Renal cortex interstitium (tissue), 11 donors: ENCODE results near the gene OSBPL10. TPM values are rescaled to one million over a fixed set of nuclear protein-coding genes. Genes with fewer than 3 reads are reported as not detected.
A peak's percentile ranks its signal among the peaks of the same experiment; 100 is the strongest.

Experiments used
- DNase-seq, 11 donors: peaks; one replicate each; pipeline ENCODE4 v3.0.0-alpha.2; 2013; ENCODE audit warnings: low read depth in 9 of 11, low spot score in 4 of 11; ENCODE audit errors: extremely low read depth in 1 of 11
- polyA plus RNA-seq, 3 donors: library from polyadenylated mRNA; unstranded; fragments of 120-200 nt; gene quantifications; one replicate each; pipeline ENCODE4 v1.2.1, GENCODE V29; 2013; ENCODE audit not compliant: insufficient read length in 3 of 3

Gene OSBPL10
- polyA plus RNA-seq, 3 donors: 19.9 to 24.8 (median 22.0) TPM

GRCh38 chr3:31909455-31909854 lies 71.6 kb downstream of the OSBPL10 start:
- no peak for DNase-seq

DNA sequence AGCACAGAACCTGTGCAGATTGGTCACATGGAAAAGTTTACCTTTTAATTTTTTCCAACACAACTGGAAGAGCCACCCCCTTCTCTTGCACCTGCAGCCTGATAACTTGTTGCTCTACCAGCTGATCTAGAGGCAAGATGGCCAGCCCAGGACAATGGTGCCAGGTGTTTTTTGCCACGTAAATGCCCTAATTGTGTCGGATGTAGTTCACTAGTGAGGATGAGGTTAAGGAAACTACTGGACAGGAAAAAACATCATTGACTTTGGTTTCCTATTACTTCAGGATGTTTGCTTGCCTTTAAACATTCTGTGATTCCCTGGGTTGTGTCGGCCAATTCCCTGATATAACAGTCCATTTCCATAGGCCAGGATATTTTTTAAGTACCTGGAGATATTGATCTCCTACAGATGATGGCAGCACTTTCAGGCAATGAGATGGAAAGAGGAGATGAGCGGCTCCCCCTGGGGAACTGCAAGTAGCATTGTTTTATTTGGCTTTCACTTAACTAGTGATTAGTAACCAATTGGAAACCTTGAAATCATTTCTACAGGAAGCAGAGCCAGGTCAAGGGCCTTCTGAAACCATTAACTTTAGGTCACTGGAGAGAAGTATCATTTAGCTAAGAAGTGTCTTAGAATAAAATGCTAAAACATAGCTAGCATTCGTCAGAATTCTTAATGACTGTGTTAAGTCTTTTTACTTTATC lies 72.5 kb downstream of the OSBPL10 start:
- DNase-seq: peak in 1 of 11 donors; percentile 37

- no peak for DNase-seq
These were observed 74.9 kb downstream of the OSBPL10 start for GRCh38 chr3:31906182-31906581.

DNA sequence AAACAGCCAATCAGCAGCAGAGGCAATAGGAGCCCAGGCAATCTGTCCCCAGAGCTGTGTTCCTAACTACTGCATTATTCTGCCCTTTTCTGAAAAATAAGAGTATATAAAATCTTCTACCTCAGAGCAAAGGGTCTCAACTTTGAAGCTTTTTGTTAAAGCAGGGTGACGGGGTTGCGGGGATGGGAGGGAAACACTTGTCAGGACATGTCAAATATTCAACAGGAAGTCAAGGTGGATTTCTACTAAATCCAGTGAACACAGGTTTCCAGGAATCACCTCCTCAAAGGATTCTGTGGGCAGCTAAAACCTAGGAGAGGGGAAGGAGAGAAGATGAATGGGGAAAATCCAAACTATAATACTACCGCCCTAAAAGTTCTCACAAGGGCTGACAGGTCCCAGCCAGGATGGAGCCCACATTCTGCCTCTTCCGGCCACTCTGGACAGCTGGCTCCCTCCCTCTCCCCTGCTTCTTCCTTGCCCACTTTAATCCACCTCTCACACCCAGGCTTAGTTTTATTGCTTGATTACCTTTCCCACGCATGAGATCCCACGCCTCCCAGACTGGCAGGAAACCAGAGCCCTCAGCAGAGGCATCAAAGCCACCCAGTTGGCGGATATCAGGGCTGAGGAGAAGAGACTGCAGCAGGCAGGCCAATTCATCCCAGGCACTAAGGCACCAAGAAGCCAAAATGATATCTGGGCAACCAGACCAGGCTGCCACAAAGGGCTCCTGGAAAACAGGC lies 77.2 kb downstream of the OSBPL10 start:
- DNase-seq: peak in 8 of 11 donors; percentile 34 to 59 (median 48)

DNA sequence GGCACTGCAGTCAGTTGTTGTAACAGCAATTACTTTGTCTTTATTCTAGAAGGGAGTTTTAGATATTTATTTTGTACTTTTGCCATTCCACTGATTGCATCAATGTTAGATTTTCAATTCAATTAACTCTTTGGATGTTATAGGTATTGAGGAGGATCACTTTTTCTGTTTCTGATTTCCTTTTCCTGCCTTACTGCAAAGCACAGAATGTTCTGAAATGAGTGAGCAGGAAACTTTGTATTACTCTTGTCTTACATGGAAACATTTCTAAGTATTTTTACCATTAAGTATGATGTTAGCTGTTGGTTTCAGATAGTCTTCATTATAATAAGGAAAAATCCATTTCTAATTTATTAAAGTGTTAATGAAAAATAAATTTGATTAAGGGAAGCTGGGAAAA lies 80.5 kb downstream of the OSBPL10 start:
- DNase-seq: no peak

DNA sequence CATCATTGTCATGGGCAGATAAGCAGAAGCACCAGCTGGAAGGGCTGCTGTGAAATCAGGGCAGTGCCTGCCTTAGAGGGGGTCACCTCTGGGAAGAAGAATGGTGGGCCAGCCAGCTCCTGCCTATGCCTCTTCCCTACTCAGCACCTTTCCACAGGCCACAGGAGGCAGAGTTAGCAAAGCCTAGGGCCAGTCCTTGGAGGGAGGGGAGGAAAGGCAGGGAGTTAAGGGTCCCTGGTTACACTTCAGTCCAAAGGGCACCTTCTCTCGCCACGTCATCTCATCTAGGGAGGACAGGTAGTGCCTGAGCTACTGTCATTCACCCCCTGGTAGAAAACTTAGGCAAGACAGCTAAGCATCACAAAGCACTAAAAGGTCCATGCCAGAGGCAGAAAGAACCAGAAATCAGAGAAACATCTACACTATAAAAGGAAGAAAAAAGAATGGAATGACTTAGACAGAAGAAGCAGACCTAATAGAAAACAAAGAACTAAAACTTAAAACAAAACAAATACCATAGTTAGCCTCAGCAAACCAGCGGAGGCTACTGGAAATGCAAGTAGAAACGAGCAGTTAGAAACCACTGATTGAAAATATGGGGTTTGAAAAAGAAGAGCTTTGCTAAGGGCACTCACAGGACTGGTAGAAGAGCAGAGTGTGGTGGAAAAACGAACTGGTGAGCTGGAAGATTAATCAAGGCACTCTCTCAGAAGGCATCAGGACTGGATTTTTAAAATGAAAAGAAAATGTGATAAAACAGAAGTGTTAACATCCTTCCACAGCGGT lies 84.2 kb downstream of the OSBPL10 start:
- no peak for DNase-seq

GRCh38 chr3:31896026-31896425 lies 85.0 kb downstream of the OSBPL10 start:
- no peak for DNase-seq

- DNase-seq: no peak
These were observed 85.6 kb downstream of the OSBPL10 start for GRCh38 chr3:31895471-31895870.

DNA sequence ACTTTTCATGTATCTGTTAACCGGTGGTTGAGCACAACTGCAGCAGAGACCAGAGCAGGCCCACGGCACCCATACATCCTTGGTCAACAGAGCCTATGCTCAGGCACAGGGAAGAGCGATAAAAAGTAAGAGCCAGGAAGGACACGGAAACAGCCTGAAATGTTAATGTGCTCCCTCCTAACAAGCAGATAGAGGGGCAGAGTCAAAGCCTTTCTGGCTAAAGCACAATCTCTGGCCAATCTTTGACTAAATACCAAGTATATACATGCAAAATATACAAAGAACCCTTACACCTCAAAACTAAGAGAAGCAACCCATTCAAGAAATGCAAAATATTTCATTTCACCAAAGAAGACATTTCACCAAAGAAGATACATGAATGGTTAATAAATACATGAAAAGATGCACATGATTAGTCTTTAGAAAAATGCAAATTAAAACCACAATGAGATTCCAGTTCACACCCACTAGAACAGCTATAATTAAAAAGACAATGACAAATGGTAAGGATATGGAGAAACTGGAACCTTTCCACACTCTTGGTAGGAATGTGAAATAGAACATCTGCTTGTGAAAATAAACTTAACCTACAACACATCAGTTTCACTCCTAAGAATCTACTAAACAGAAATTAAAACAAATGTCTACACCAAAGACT lies 88.0 kb downstream of the OSBPL10 start:
- DNase-seq: no peak

DNA sequence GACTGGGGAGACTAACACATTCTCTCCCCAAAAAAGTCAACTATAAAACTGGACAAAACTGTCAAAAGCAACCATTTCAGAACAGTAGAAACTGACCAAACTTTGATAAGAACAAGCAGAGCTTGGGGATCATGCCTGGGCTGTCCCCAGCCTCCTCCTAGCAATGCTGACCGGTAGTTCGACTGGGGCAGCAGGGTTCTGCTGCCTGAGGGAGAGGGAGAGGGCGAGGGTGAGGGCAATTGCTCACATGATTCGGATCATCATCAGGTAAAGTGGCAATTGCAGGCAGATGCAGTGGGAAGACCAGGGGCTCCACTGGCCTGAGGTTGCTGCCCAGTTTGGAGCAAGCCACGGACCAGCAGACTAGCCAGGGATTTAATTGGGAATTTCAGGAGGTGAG lies 88.6 kb downstream of the OSBPL10 start:
- no peak for DNase-seq

DNA sequence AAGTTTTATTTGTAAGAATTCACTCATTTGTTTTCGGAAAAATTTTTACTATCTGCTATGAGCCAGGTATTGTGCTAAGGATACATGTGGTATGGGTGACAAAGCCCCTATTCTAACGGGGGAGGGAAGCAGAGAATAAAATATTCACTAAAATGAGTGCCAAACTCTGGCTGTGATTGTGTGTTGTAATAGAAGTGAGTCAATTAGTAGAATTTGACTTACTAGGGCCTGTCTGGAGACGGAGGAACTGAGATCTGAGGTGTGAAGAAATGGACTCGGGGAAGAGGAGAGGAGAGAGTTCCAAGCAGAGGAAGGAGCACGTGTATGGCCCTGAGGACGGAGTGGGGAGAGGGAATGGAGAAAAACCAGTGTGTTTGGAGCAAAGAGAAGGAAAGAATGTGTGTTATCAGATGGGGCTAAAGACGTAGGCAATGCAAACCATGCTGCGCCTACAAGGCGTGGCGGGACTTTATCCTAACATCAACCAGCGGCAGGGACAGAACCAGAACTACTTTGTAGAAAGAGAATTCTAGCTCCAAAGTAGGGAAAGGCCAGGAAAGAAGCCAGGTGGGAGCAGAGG lies 89.1 kb downstream of the OSBPL10 start:
- DNase-seq: no peak

- no peak for DNase-seq
These were observed 90.2 kb downstream of the OSBPL10 start for GRCh38 chr3:31890742-31891469.

GRCh38 chr3:31890007-31890406 lies 91.1 kb downstream of the OSBPL10 start:
- no peak for DNase-seq

DNA sequence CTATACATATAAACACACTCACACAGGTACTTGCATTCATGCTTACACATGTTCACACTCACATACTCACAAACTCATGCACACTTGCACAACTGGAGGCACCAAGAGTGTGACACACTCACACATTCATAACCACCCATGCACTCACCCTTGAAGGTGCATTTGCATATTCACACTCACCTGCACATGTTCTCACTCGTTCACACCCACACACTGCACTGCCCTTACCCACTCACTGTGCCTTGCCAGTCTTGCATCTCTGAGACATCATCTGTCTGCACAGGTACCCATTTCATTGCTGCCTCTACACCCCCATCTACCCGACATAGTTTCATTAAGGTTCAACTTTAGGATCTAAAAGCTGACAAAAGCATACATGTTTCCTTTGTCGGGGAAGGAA lies 95.8 kb downstream of the OSBPL10 start:
- no peak for DNase-seq

DNA sequence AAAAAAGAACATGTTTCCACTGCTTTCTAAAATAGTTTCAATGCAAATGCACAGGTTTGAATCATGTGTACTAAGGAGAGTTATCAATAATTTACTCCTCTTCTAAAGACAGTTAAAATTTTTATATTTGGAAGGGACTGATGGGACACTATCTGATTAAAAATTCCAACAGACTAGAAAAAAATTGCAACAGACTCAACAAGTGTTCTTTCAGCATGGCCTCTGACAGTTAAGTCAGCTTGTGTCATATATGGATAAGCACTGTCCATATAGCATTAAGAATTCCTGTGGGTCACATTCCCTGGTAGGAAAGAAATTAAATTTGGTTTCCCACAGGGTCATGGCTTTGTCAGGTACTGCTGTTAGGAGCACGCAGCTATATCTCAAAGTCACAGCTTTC lies 96.8 kb downstream of the OSBPL10 start:
- no peak for DNase-seq

DNA sequence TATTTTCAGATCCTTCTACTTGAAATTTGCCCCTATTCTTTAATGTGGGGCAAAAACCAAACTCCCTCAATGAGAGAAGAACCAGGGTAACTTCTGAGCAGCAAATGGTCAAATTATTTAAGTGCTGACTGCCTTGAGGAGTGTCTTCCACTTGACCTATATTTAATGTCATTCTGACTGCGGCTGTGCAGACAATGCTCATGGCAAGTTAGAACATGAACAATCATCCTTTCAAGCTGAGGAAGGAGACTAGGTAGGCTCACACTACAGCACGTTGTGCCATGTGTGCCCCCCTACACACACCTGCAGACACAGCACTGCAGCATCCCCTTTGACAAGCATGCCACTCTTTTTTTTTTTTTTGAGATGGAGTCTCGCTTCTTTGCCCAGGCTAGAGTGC lies 98.2 kb downstream of the OSBPL10 start:
- no peak for DNase-seq

DNA sequence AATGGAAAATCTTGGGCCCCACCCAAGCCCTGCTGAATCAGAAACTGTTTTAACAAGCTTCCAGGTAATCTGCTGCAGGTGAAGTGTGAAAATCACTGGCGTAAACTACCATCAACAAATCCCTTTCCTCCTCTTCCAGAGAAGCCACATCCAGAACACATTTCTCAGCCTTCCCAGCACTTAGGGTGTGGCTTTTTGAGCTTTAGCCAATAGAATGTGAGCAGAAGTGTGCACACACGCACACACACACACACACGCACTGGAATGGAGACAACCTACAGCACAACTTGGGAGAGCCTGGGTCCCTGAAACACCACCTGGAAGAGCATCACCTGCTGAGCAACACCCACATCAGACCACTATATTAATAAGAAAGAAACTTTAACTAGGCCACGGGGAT lies 98.6 kb downstream of the OSBPL10 start:
- no peak for DNase-seq

GRCh38 chr3:31880482-31881078 lies 100.5 kb downstream of the OSBPL10 start:
- no peak for DNase-seq
